H1 (cell line): ENCODE results near the gene PIGX. TPM values are rescaled to one million over a fixed set of nuclear protein-coding genes. Genes with fewer than 3 reads are reported as not detected.

ENCODE experiments used
- CTCF ChIA-PET: fragments of 300-600 bp; sonication (Branson Sonifier 250); formaldehyde crosslinking; loops from one replicate; lab custom pipeline; 2021; ENCODE audit not compliant: partially characterized antibody; lab: Charles Lee
- POLR2A ChIA-PET: fragments of 300-600 bp; sonication (Branson Sonifier 250); formaldehyde crosslinking; loops from one replicate; lab custom pipeline; 2021; ENCODE audit warnings: inconsistent platforms; ENCODE audit not compliant: partially characterized antibody; lab: Charles Lee
- DNase-seq, 2 experiments: peaks; one replicate each; pipeline versions ENCODE4 v3.0.0 to v3.0.0-alpha.2; 2010 to 2022; ENCODE audit warnings: low spot score in 2 of 2, low read depth in 1 of 2, mixed read lengths in 1 of 2
- FAIRE-seq: peaks from 2 replicates; lab custom pipeline; 2011; peaks lifted over from hg19 to GRCh38; lab: Jason Lieb, UNC
- H2AFZ ChIP-seq: 2 replicates; pipeline ENCODE4 v1.8.1; 2012; ENCODE audit warnings: low read length, inconsistent platforms
- H2AK5ac ChIP-seq: 2 replicates; pipeline ENCODE4 v1.6.1; 2013; ENCODE audit warnings: low read depth, low read length
- H2BK120ac ChIP-seq: replicated peaks from 2 replicates; pipeline ENCODE3; 2013; ENCODE audit warnings: low read depth, low read length, inconsistent platforms
- H2BK12ac ChIP-seq: 2 replicates; pipeline ENCODE4 v1.6.1; 2013; ENCODE audit warnings: low read depth, low read length
- H2BK15ac ChIP-seq: 2 replicates; pipeline ENCODE4 v1.6.1; 2013; ENCODE audit warnings: low read length
- H2BK20ac ChIP-seq: 2 replicates; pipeline ENCODE4 v1.6.1; 2013; ENCODE audit warnings: low read length
- H2BK5ac ChIP-seq: 2 replicates; pipeline ENCODE4 v1.6.1; 2013; ENCODE audit warnings: low read depth, low read length
- H3K14ac ChIP-seq: 2 replicates; pipeline ENCODE4 v1.6.1; 2013; ENCODE audit warnings: inconsistent platforms; ENCODE audit not compliant: insufficient read length
- H3K18ac ChIP-seq: 2 replicates; pipeline ENCODE4 v1.6.1; 2013; ENCODE audit warnings: low read length; ENCODE audit errors: extremely low read depth
- H3K23ac ChIP-seq: 2 replicates; pipeline ENCODE4 v1.6.1; 2013; ENCODE audit warnings: inconsistent platforms; ENCODE audit not compliant: insufficient read length
- H3K23me2 ChIP-seq: 2 replicates; pipeline ENCODE4 v1.6.1; 2013; ENCODE audit warnings: low read depth, low read length
- H3K27ac ChIP-seq: 2 replicates; pipeline ENCODE4 v1.6.1; 2011; ENCODE audit warnings: low read depth, low read length, inconsistent platforms
- H3K27me3 ChIP-seq, 4 experiments: replicated peaks in 1 of 4; 1 replicate in 1 of 4; 2 replicates in 3 of 4; pipeline versions ENCODE4 v1.6.1 to v1.8.1; 2011 to 2013; ENCODE audit warnings: low read length in 3 of 4, mild to moderate bottlenecking in 3 of 4, inconsistent platforms in 2 of 4, mixed read lengths in 2 of 4, moderate library complexity in 1 of 4; ENCODE audit not compliant: control insufficient read depth in 3 of 4, insufficient read depth in 3 of 4; ENCODE audit errors: extremely low read depth in 1 of 4
- H3K36me3 ChIP-seq, 4 experiments: 2 replicates each; pipeline versions ENCODE4 v1.6.1 to v1.8.1; 2011 to 2013; ENCODE audit warnings: mild to moderate bottlenecking in 4 of 4, low read length in 3 of 4, moderate library complexity in 2 of 4, control low read depth in 1 of 4, inconsistent platforms in 1 of 4; ENCODE audit not compliant: insufficient read depth in 4 of 4, control insufficient read depth in 2 of 4
- H3K4ac ChIP-seq: replicated peaks from 2 replicates; pipeline ENCODE3; 2013; ENCODE audit warnings: low read length, low read depth, mixed read lengths, inconsistent platforms; ENCODE audit not compliant: insufficient read length
- H3K4me1 ChIP-seq, 4 experiments: replicated peaks in 1 of 4; 1 replicate in 1 of 4; 2 replicates in 3 of 4; pipeline versions ENCODE4 v1.6.1 to v1.8.1; 2011 to 2013; ENCODE audit warnings: low read length in 3 of 4, inconsistent platforms in 2 of 4, mixed read lengths in 1 of 4; ENCODE audit not compliant: insufficient read depth in 4 of 4, control insufficient read depth in 3 of 4
- H3K4me2 ChIP-seq, 2 experiments: 2 replicates each; pipeline versions ENCODE4 v1.6.1 to v1.8.1; 2011 to 2013; ENCODE audit warnings: low read depth in 2 of 2, low read length in 2 of 2, control low read depth in 1 of 2, inconsistent platforms in 1 of 2, mild to moderate bottlenecking in 1 of 2; ENCODE audit not compliant: insufficient read depth in 1 of 2
- H3K4me3 ChIP-seq, 4 experiments: fragments of 200-600, 300-600 bp in 1 of 4; sonication (generic), shearing (Covaris generic), sonication (Bioruptor Twin) in 1 of 4; 2 replicates each; pipeline versions ENCODE4 v1.5.1 to v1.8.1; 2011 to 2016; ENCODE audit warnings: low read length in 4 of 4, low read depth in 3 of 4, control low read depth in 2 of 4, inconsistent platforms in 2 of 4, mild to moderate bottlenecking in 2 of 4, mixed read lengths in 1 of 4, moderate library complexity in 1 of 4; ENCODE audit not compliant: insufficient read depth in 2 of 4; ENCODE audit errors: extremely low read depth in 1 of 4
- H3K56ac ChIP-seq: replicated peaks from 2 replicates; pipeline ENCODE3; 2013; ENCODE audit warnings: low read depth, mild to moderate bottlenecking, mixed read lengths, low read length, inconsistent platforms; ENCODE audit not compliant: insufficient read length
- H3K79me1 ChIP-seq: 2 replicates; pipeline ENCODE4 v1.6.1; 2013; ENCODE audit warnings: low read depth, low read length, control low read depth
- H3K79me2 ChIP-seq, 2 experiments: 2 replicates each; pipeline versions ENCODE4 v1.6.1 to v1.8.1; 2012 to 2013; ENCODE audit warnings: low read length in 2 of 2, mild to moderate bottlenecking in 2 of 2, inconsistent platforms in 1 of 2; ENCODE audit not compliant: insufficient read depth in 2 of 2, control insufficient read depth in 1 of 2
- H3K9ac ChIP-seq, 4 experiments: replicated peaks in 1 of 4; 1 replicate in 1 of 4; 2 replicates in 3 of 4; pipeline versions ENCODE4 v1.6.1 to v1.8.1; 2011 to 2013; ENCODE audit warnings: low read depth in 3 of 4, low read length in 3 of 4, control low read depth in 2 of 4, mild to moderate bottlenecking in 2 of 4, moderate library complexity in 2 of 4, inconsistent platforms in 1 of 4; ENCODE audit errors: extremely low read depth in 1 of 4
- H3K9me3 ChIP-seq, 2 experiments: 2 replicates each; pipeline versions ENCODE4 v1.6.1 to v1.8.1; 2012 to 2013; ENCODE audit warnings: mild to moderate bottlenecking in 2 of 2, moderate library complexity in 2 of 2, control low read depth in 1 of 2, inconsistent platforms in 1 of 2, low read depth in 1 of 2, low read length in 1 of 2, mixed read lengths in 1 of 2; ENCODE audit not compliant: insufficient read depth in 2 of 2
- H4K20me1 ChIP-seq, 2 experiments: replicated peaks in 1 of 2; 2 replicates each; pipeline versions ENCODE3 to v1.8.1; 2011 to 2013; ENCODE audit warnings: inconsistent platforms in 2 of 2, low read length in 2 of 2, mild to moderate bottlenecking in 1 of 2; ENCODE audit not compliant: insufficient read depth in 2 of 2, control insufficient read depth in 1 of 2
- H4K5ac ChIP-seq: 2 replicates; pipeline ENCODE4 v1.6.1; 2013; ENCODE audit warnings: low read length, low read depth, mixed read lengths, inconsistent platforms; ENCODE audit not compliant: insufficient read length
- H4K8ac ChIP-seq: 2 replicates; pipeline ENCODE4 v1.8.0; 2013; ENCODE audit warnings: mild to moderate bottlenecking, moderate library complexity, low read length, inconsistent platforms; ENCODE audit not compliant: insufficient read depth; ENCODE audit errors: extremely low read depth
- H4K91ac ChIP-seq: replicated peaks from 2 replicates; pipeline ENCODE3; 2013; ENCODE audit warnings: low read length, mixed read lengths, inconsistent platforms; ENCODE audit not compliant: insufficient read length
- CHD1 ChIP-seq: IDR thresholded peaks from 2 replicates; pipeline ENCODE4 v1.6.1; 2012; ENCODE audit warnings: low read depth, low read length, improper control_type of control experiment
- CTBP2 ChIP-seq: IDR thresholded peaks from 2 replicates; pipeline ENCODE4 v1.7.0; 2011; ENCODE audit warnings: borderline replicate concordance, mild to moderate bottlenecking, moderate library complexity, mixed read lengths, low read length; ENCODE audit not compliant: insufficient read depth, insufficient read length
- EZH2 ChIP-seq: fragments of 200-600 bp; sonication (generic); IDR thresholded peaks from 2 replicates; pipeline ENCODE4 v1.7.1; 2012; ENCODE audit warnings: low read depth, mild to moderate bottlenecking, moderate library complexity, low read length, inconsistent platforms; ENCODE audit not compliant: severe bottlenecking
- YY1 ChIP-seq: IDR thresholded peaks from 2 replicates; pipeline ENCODE4 v1.6.1; 2011; ENCODE audit warnings: low read depth, mild to moderate bottlenecking, low read length
- WGBS, 2 experiments: shearing (Covaris generic) in 1 of 2; methylation state at CpG; one replicate each; pipeline versions ENCODE4 v1.1.6 to v1.1.7; 2013 to 2015; ENCODE audit warnings: low lambda C conversion rate in 2 of 2, mixed read lengths in 2 of 2, inconsistent platforms in 1 of 2, low coverage in 1 of 2, missing lambda C conversion rate in 1 of 2; ENCODE audit not compliant: insufficient replicate concordance in 2 of 2, insufficient coverage in 1 of 2, insufficient read length in 1 of 2; ENCODE audit errors: extremely low coverage in 1 of 2, missing lambda C conversion rate in 1 of 2; 5-methylcytosine and 5-hydroxymethylcytosine counted together
- polyA plus RNA-seq, 7 experiments: library from polyadenylated mRNA; depleted of rRNA in 3 of 7; stranded (reverse) in 5 of 7; unstranded in 2 of 7; fragments of >200 nt in 5 of 7; fragments of 200-250 nt in 2 of 7; gene quantifications; 1 replicate in 5 of 7; 2 replicates in 1 of 7; 4 replicates in 1 of 7; pipeline versions ENCODE4 v1.2.1 to v1.2.3, GENCODE V29; 2011 to 2013; ENCODE audit warnings: missing spikeins in 2 of 7, mixed read lengths in 2 of 7
- total RNA-seq: library from RNA; stranded (reverse); fragmentation: NEBNext Ultra II Directional; extraction: Animal tissue kit (Norgen Biotek cat#: 25700); gene quantifications from 2 replicates; pipeline ENCODE4 v1.2.1, GENCODE V29; 2021

Gene PIGX
- total and polyA plus RNA-seq, 2 of the 8 experiments (the other 6 are each of a cell fraction or from before 2014, with no cell fraction given) = 7.0 to 14.9 TPM

DNA sequence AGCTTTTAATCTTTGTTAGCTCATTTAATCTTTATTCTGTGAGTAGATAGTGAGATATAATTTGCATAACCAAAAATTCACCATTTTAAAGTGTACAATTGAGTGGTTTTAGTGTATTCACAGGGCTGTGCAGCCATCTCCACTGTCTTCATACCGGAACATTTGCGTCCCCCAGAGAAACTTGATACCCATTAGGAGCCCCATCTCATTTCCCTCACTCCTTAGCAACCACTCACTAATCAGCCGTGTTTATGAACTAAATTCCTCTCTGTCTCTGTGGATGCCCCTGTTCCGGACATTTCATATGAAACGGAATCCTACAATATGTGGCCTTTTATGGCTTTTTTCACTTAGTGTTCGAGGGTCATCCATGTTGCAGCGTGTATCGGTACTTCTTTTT lies 65.7 kb downstream of the PIGX start:
- Histone ChIP-seq H4K20me1 (peaks cover 3 to 7% of the 10 kb centered on the region in 2 experiments), H3K4me2 (no peak overlapping the region), H3K4me3 (no peak overlapping the region)

More for the DNA sequence above, 65.7 kb downstream of the PIGX start:
- Histone ChIP-seq H3K4me1 (no peaks in the 10 kb centered on the region; a peak in 1 of 7 replicates), H2AFZ (no peak overlapping the region), H3K23ac (no peak overlapping the region), H3K18ac (no peak overlapping the region), H2AK5ac (no peak overlapping the region), H3K9ac (no peak overlapping the region), H3K9me3 (peaks cover 13 to 15% of the 10 kb centered on the region in 2 experiments), H3K14ac (no peak overlapping the region), H4K5ac (no peak overlapping the region), H3K23me2 (no peaks in the 10 kb centered on the region), H2BK20ac (no peak overlapping the region), H3K79me1 (peaks cover 6% of the 10 kb centered on the region; the same call in 1 of the 2 replicates), H3K56ac (no peak overlapping the region), H3K36me3 (peaks cover 0 to 13% (median 8%) of the 10 kb centered on the region in 4 experiments; a peak in 3 of 8 replicates), H2BK5ac (no peak overlapping the region), H4K91ac (no peak overlapping the region), H4K8ac (no peak overlapping the region), H2BK120ac (no peak overlapping the region), H3K79me2 (peaks cover 24 to 96% of the 10 kb centered on the region in 2 experiments), H3K27ac (no peak overlapping the region), H2BK15ac (no peak overlapping the region), H2BK12ac (no peak overlapping the region), H3K27me3 (no peaks in the 10 kb centered on the region), H3K4ac (no peak overlapping the region)
- POLR2A ChIA-PET = interaction anchor here (1.3 kb wide), 1 partner anchor 38 kb away, joined by 5 read pairs; the partner anchor contains the start of gene PAK2
- FAIRE-seq = no peak
- DNase-seq = no peak
- TF ChIP-seq CTBP2 = no peak
- TF ChIP-seq CHD1 = no peak
- no peak for TF ChIP-seq YY1
- TF ChIP-seq EZH2 = no peak
- CTCF ChIA-PET = no interaction called here
- 97% methylated on average over 8 of the region's 8 CpGs; no CpG with 5 or more reads in 1 of the 2 experiments for WGBS, 2 experiments
